Measurements from ENCODE around the gene THOC6.

- TF ChIP-seq CTCF (conservative IDR thresholded peaks at IDR 0.05; ENCODE audit: low read length): no peak
- no peak for TF ChIP-seq EZH2phosphoT487 (IDR thresholded peaks at IDR 0.05; ENCODE audit: borderline replicate concordance, low read depth, low read length)
Measured at GRCh38 chr16:2976201-2976600, 47.6 kb upstream of the THOC6 start.

Measured in OCI-LY7 (cell line).